ENCODE measurements around the gene CTPS1.

DNA sequence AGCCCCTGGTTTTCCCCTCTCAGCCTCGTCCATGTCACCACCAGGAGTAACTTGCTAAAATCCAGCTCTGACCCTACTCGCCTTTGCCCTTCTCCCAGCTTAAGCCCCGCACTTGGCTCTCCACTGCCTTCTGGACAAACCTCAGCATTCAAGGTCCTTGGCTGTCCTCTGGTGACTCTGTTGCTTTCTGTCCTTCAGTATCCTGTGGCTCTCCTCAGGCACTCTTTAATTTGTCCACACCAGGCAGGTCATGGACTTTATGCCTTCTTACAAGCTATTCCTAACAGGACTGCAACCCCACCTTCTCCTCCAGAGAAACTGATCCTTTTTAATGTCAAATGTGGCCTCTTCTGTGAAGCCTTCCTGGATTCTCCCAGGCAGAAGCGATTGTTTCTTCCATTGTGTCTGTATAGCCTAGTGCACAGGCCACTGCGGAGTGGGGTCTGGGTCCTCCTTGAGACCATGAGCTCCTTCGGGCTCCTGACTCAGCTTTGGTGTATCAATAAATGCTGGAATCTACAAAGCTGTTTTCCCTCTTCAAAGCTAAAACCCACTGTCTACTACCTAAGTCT lies 26.7 kb upstream of the CTPS1 start:
- TF ChIP-seq, protein P1, sequence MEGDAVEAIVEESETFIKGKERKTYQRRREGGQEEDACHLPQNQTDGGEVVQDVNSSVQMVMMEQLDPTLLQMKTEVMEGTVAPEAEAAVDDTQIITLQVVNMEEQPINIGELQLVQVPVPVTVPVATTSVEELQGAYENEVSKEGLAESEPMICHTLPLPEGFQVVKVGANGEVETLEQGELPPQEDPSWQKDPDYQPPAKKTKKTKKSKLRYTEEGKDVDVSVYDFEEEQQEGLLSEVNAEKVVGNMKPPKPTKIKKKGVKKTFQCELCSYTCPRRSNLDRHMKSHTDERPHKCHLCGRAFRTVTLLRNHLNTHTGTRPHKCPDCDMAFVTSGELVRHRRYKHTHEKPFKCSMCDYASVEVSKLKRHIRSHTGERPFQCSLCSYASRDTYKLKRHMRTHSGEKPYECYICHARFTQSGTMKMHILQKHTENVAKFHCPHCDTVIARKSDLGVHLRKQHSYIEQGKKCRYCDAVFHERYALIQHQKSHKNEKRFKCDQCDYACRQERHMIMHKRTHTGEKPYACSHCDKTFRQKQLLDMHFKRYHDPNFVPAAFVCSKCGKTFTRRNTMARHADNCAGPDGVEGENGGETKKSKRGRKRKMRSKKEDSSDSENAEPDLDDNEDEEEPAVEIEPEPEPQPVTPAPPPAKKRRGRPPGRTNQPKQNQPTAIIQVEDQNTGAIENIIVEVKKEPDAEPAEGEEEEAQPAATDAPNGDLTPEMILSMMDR (IDR thresholded peaks at IDR 0.05), result peak in 1 of 3 experiments; percentile 3
- TF ChIP-seq POLR2A (IDR thresholded peaks at IDR 0.05; ENCODE audit: low read depth) (no peak), POLR2AphosphoS5 (IDR thresholded peaks at IDR 0.05) (no peak), EP300 (IDR thresholded peaks at IDR 0.05) (no peak)
